Activated gamma-delta T cell treated with anti-CD3 and anti-CD28 coated beads, Interleukin-2, amount 50 U/mL, for 16 hours (primary cell): ENCODE results near the gene URB1.
"Not testable (repeated sequence)": the region's sequence is repeated elsewhere in the genome, so short reads cannot be mapped to it uniquely, and the experiment has no call there.

ENCODE experiments used
- DNase-seq: peaks from one replicate; pipeline ENCODE4 v3.0.0-alpha.2; 2020; ENCODE audit warnings: low read depth

URB1 gene

DNA sequence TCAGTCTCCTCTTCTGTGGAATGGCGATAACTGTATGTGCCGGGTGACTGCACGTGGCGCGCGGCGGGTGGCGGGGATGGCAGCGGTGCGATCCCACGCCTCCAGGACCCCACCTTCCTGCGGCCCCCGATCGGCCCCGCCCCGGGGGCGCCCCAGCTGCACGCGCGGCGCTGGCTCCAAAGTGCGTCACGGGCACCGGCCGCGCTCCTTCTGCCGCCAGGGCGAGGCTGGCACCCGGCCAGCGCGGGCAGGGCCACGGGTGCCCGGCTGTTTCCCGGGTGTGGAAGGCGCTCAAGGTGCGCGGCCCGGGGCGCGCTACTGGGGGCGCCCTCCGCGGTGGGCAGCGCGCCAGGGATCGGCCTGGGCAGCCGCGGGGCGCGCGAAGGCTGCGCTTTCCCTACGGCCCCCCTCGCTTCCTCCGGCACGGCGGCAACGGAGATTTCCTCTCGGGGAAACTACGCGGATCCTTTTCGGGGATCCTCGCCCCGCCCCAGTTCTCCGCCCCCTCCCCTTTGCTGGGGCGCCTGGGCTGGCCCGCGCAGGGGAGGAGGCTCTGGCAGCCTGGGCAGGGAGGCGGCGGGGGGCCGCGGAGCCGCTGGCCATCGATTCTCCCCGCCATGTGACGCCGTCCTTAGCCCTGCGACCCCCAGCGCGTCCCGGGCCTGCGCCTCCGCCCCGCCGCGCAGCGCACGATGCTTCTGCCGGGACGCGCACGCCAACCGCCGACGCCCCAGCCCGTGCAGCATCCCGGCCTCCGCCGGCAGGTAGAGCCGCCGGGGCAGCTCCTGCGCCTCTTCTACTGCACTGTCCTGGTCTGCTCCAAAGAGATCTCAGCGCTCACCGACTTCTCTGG is 19.6 kb upstream of the URB1 start, which contains the start of gene EVA1C:
Gene EVA1C, plus strand, starts transcription at position 545 of the 853 bp plus-strand sequence. Its CDS starts 148 bp downstream, at position 693.
- DNase-seq: peak; percentile 47

DNA sequence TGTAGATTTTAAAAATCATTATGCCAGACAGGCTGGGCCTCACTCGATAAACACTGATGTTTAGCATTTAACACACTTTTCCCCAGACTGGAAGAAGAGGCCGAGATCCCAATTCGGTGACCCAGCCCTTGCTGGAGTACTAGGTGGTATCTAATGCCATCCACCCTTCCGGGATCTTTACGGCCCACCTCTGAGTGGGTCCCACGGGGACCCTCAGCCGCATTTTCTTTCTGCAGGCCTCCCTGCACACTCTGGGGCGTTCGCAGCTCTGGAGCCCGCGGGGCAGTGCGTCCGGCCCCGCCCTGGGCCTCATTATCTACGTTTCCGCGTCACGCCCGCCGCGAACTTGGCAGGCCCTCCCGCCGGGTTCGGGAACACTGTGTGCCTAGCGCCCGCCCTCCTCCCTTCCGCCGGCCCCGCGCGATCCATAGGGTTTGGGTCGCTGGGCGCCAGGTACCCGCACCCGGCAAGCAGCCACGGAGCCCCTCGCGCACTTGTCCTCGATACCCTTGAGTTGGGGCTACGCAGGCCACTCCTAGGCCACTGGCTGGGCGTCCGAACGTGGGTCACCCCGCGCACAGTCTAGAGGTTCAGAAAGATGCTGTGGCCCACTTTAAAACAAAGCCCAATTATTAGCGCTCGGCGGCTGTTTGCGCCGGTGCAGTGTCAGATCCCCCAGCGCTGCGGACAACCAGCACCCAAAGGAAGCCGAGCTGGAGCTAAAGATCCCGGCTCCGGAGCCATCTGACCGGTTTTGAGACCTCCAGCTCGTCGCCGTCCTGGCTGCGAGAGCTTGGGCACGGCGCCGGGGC is 18.7 kb upstream of the URB1 start:
- DNase-seq: peak; percentile 27

GRCh38 chr21:32410916-32411315 is 18.1 kb upstream of the URB1 start:
- DNase-seq: no peak

DNA sequence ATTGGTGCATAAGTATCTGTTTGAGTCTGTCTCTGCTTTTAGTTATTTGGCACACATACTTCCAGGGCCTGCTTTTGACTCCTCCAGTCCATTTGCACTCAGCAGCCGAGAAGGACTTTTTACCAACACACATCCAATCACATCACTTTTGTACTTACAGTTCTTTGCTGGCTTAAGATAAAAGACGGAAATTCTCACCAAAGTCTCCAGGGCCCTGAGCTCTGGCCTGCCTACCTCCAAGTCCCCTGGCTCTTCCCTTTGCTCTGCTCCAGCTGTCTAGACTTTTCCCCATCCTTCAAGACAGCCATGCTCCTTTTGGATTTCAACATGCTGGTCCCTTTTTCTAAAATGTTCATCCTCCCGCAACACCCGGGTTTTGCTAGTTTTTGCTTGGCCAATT is 17.5 kb upstream of the URB1 start:
- DNase-seq: no peak

DNA sequence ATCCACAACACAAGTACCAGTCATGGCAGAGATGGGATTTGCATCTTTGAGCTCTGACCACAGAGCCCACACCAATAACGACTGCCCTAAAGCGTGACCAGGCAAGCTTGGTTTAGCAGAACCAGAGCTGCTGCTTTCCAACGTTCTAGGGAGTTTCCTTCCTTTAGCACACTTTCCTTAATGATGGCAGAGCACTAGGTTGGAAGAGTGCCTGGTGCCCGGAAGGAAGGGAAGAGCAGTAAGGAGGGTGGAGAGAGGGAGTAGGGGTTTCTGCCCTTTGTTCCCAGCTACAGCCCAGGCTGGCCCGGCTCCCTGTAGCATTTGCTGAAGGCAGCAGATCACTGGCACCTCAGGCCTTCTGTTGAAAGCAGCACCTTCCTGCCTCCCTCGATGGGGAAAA is 13.6 kb upstream of the URB1 start:
- DNase-seq: no peak

DNA sequence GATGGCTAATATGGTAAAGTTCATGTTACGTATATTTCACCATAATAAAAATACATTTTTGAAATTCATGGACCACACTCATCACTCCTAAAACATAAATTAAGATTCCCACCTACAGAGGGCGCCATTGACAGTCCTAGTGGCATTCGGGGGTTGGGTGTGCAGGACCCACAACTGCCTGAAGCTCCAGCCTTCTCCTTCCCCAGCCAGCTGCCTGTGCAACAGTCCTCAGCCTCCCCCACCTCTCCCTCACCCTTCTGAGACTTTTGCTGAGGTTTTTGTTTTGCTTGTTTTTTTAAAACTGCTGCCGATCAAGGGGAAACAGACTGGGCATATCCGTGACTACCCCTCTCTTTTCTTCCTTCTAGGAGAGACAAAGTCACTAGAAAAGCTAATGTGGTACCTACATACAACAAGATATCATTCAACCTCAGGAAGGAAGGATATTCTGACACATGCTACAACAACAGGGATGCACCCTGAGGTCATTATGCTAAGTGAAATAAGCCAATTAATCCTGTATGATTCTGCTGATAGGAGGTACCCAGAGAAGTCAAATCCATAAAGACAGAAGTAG is 10.5 kb upstream of the URB1 start:
- peak; percentile 32 for DNase-seq

DNA sequence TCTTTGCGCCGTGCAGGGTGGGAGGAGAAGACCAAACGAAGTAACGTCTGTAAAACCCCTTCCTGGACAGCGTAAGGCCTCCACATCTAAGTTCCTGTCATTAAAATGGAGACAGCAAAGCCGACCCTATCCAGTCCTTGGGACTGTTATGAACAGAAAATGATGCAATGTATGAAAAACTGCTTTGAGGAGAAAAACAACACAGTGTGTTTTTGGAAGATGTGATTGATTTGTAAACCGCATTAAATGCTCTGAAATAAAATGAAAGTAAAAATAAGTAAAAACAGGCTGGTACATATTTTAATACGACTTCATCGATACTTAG is 827 bp upstream of the URB1 start:
- DNase-seq: no peak

GRCh38 chr21:32392299-32392879 is 423 bp downstream of the URB1 start:
- DNase-seq: no peak

DNA sequence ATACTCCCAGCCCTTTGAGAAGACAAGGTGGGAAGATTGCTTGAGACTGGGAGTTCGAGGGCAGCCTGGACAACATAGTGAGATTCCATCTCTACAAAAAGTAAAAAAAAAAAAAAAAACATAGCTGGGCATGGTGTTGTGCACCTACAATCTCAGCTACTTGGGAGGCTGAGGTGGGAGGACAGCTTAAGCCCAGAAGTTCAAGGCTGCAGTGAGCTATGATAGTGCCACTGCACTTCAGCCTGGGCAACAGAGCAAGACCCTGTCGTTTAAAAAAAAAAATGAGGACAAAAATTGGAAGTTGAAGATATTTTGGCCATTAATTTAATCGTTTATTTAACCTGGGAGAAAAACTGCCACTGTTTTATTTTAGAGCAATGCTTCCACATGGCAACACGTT is 1.1 kb downstream of the URB1 start:
- no peak for DNase-seq

DNA sequence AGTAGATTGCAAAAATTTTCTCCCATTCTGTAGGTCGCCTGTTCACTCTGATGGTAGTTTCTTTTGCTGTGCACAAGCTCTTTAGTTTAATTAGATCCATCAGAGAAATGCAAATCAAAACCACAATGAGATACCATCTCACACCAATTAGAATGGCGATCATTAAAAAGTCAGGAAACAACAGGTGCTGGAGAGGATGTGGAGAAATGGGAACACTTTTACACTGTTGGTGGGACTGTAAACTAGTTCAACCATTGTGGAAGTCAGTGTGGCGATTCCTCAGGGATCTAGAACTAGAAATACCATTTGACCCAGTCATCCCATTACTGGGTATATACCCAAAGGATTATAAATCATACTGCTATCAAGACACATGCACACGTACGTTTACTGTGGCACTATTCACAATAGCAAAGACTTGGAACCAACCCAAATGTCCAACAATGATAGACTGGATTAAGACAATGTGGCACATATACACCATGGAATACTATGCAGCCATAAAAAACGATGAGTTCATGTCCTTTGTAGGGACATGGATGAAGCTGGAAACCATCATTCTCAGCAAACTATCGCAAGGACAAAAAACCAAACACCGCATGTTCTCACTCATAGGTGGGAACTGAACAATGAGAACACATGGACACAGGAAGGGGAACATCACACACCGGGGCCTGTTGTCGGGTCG is 2.1 kb downstream of the URB1 start:
- not testable (repeated sequence) for DNase-seq

DNA sequence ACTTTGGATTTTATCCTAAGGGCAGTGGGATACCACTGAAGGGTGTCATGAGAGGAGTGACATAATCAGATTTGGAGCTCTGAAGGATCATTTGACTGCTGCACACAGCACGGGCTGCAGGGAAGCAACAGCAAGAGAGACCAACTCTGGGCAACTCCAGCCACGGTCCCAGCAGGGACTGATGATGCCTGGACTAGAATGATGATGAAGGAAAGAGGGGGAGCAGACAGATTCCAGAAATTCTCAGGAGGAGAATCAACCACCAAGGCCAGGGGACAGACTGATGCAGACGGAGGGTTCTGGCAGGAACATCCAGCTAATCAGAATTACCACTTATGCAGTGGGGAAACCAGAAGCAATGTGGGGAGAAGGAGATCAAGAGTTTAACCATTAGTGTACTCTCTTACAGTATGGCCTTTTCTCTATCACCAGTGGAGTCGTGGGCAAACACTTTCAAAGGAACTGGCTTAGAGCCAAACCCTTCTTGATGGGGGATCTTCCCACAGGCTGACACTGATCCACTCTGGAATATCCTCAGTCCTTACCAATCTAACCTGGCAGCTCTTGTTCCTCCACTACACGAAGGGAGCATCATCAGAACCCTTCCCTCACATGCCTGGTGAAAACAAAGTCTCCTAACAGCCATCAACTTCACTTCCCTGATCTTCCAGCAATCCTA is 3.3 kb downstream of the URB1 start:
- DNase-seq: no peak

GRCh38 chr21:32388306-32388705 is 4.5 kb downstream of the URB1 start:
- no peak for DNase-seq

GRCh38 chr21:32387151-32387550 is 5.7 kb downstream of the URB1 start:
- no peak for DNase-seq

GRCh38 chr21:32386195-32386870 is 6.5 kb downstream of the URB1 start:
- DNase-seq: no peak

- DNase-seq: no peak
Measured at GRCh38 chr21:32383812-32384211, 9.0 kb downstream of the URB1 start.

- DNase-seq: no peak
Measured at GRCh38 chr21:32382108-32382644, 10.6 kb downstream of the URB1 start.

DNA sequence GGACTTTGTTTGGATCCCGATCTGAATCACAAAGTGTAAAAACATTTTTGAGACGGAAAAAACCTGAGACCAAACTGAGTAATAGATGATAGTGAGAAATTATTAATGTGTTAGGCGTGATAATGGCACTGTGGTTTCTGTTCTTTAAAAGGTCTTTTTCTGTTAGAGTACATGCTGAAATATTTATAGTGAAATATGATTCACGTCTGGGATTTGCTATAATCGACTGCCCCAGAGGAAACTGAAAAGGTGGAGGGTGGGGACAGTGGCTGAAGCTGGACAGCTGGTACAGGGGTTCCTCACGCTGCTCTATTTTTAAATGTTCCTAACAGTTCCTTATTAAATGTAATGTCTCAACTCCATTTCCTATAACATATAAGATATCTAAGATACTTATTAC is 11.2 kb downstream of the URB1 start:
- DNase-seq: no peak

- DNase-seq: no peak
Measured at GRCh38 chr21:32380940-32381339, 11.9 kb downstream of the URB1 start.

DNA sequence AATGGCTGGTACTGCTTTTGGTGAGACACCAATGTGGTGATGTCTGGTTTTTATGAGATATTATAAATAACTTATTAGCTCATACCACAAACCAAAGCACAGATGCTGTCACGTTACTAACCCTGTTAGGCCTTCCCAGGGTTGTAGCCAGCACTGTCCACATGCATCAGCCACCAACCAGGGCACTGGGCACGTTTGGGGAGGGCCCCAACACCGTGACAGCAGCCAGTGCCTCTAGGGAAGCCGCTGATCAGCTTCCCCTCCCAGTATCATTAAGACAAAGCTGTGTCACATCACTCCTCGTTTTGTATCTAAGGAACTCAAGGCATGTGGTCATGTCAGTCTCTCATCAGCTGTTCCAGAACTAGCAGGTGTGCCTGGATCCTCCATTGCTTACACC is 13.9 kb downstream of the URB1 start:
- DNase-seq: no peak

DNA sequence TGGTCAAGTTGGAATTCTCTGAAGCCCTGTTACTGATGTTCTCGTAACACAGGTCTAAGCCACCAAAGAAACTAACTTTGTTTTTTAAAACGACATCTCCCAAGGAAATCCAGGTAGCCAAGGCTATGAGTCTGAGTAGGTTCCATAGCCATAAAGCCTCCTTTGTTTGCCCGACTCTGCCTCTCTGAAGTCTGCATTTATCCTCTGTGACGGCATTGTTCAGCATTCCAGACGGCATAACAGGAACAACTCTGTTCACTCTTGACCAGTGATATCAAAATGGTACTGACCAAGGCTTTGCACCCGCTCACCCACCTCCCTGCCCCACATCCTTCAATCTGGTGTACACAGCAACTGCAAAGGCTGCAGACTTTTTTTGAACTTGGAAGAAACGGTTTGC is 14.8 kb downstream of the URB1 start:
- DNase-seq: no peak

DNA sequence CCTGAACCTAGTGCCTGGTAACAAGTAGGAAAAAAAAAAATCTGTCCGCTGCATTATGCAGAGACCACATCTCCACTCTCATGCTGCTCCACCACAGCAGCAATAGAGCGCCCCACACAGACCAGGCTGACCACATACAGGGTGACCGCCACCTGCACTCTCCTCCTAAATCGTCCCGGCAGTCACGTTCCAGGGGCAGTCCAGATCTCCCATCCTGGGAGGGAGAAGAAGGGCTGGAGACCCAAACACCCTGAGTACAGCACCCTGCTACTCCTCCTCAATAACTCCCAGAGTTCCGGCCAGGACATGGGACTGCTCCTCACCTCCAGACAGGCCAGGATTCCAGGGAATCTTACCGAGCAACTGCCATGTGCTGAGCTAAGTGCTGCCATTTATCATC is 15.3 kb downstream of the URB1 start:
- no peak for DNase-seq
